ENCODE results near the gene KIF5B.

- TF ChIP-seq CTCF (conservative IDR thresholded peaks at IDR 0.05; ENCODE audit: low read depth, low read length) (no peak), EZH2 (IDR thresholded peaks at IDR 0.05; ENCODE audit: borderline replicate concordance, low read depth, low read length, poor library complexity, severe bottlenecking) (no peak)
These were observed 12.3 kb upstream of the KIF5B start for GRCh38 chr10:32068569-32068968.
